Measurements from ENCODE around the gene ERBB3. TPM values are rescaled to one million over a fixed set of nuclear protein-coding genes. Genes with fewer than 3 reads are reported as not detected.
"Not testable (repeated sequence)": the region's sequence is repeated elsewhere in the genome, so short reads cannot be mapped to it uniquely, and the experiment has no call there.

ERBB3 gene
- total RNA-seq, 2 donors from 2014 or later, result 3.2 to 7.2 TPM

GRCh38 chr12:56040151-56040550 lies 39.8 kb upstream of the ERBB3 start:
- TF ChIP-seq CTCF (IDR thresholded peaks at IDR 0.05), result no peak
- Histone ChIP-seq H3K27me3 (no peaks in the 10 kb centered on the region), H3K4me1 (peaks cover 0 to 16% of the 10 kb centered on the region in 2 donors), H3K4me3 (no peak overlapping the region), H3K27ac (no peak overlapping the region), H3K36me3 (peaks cover 31% of the 10 kb centered on the region), H3K9me3 (no peaks in the 10 kb centered on the region)
- no peak for DNase-seq (ENCODE audit: low spot score)

GRCh38 chr12:56040963-56041551 lies 38.9 kb upstream of the ERBB3 start:
- DNase-seq (ENCODE audit: low spot score), result no peak

GRCh38 chr12:56041552-56042429 lies 38.2 kb upstream of the ERBB3 start, which contains the start of gene RPS26:
RPS26 (plus strand) TSS chr12:56041918; CDS start chr12:56042167, 249 bp downstream.
- peak; percentile 97 for DNase-seq (ENCODE audit: low spot score)
- TF ChIP-seq CTCF (IDR thresholded peaks at IDR 0.05), result peak in 1 of 2 donors; percentile 76
- H3K4me3 ChIP-seq, result peak within 1 kb of the TSS; percentile 81 to 92
- H3K36me3 ChIP-seq, result peaks cover 23% of the 10 kb centered on the region
- H3K4me1 ChIP-seq, result peaks cover 0 to 17% of the 10 kb centered on the region in 2 donors
- no peaks in the 10 kb centered on the region for H3K9me3 ChIP-seq
- H3K27ac ChIP-seq, result peak within 1 kb of the TSS; percentile 94 to 96
- H3K27me3 ChIP-seq, result no peaks in the 10 kb centered on the region

More at GRCh38 chr12:56040963-56041551, 38.9 kb upstream of the ERBB3 start:
- Histone ChIP-seq H3K27me3 (no peaks in the 10 kb centered on the region), H3K4me1 (peaks cover 0 to 16% of the 10 kb centered on the region in 2 donors), H3K36me3 (peaks cover 30% of the 10 kb centered on the region), H3K27ac (peak overlapping the region; percentile 94 to 96), H3K9me3 (no peaks in the 10 kb centered on the region), H3K4me3 (peak overlapping the region; percentile 81 to 92)
- TF ChIP-seq CTCF (IDR thresholded peaks at IDR 0.05), result no peak

- peaks cover 0 to 18% of the 10 kb centered on the region in 2 donors for H3K4me1 ChIP-seq
- H3K27me3 ChIP-seq; DNase-seq (ENCODE audit: low spot score); H3K9me3 ChIP-seq: not testable (repeated sequence)
- H3K36me3 ChIP-seq, result peaks cover 23% of the 10 kb centered on the region
- H3K27ac ChIP-seq, result peak overlapping the region; percentile 94 to 96
- H3K4me3 ChIP-seq, result peak overlapping the region; percentile 81 to 92
Observed at GRCh38 chr12:56042430-56042813, 37.5 kb upstream of the ERBB3 start.

GRCh38 chr12:56042843-56043242 lies 37.1 kb upstream of the ERBB3 start:
- Histone ChIP-seq H3K4me1 (peaks cover 0 to 18% of the 10 kb centered on the region in 2 donors), H3K36me3 (peaks cover 23% of the 10 kb centered on the region), H3K4me3 (peak overlapping the region; percentile 81 to 92), H3K27ac (peak overlapping the region; percentile 94 to 96), H3K9me3 (no peaks in the 10 kb centered on the region), H3K27me3 (no peaks in the 10 kb centered on the region)
- TF ChIP-seq CTCF (IDR thresholded peaks at IDR 0.05), result no peak
- DNase-seq (ENCODE audit: low spot score), result no peak
